ENCODE data around the gene FOSL1. TPM values are rescaled to one million over a fixed set of nuclear protein-coding genes. Genes with fewer than 3 reads are reported as not detected.
A peak's percentile ranks its signal among the peaks of the same experiment; 100 is the strongest.

FOSL1 gene
- total and polyA plus RNA-seq, 2 of the 13 experiments (the other 11 are each of a cell fraction or from before 2014, with no cell fraction given), result 4.0 to 4.1 TPM

DNA sequence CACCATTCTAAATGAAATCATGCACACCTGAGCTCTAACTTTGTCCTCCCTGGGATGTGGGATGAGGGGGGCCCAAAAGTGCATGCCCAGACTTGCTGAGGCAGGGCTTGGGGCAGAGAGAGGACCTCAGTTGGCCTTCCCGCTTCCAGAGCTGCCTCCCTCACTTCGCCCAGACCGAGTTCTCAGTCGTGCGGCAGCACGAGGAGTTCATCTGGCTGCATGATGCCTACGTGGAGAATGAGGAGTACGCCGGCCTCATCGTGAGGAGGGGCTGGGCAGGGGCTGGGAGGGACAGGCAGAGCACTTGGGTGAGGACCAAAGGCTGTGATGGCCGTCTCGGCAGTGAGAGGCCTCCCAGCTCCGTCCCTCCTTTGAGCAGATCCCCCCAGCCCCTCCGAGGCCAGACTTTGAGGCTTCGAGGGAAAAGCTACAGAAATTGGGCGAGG lies 50.4 kb downstream of the FOSL1 start (continued):
- TF ChIP-seq, protein P1, sequence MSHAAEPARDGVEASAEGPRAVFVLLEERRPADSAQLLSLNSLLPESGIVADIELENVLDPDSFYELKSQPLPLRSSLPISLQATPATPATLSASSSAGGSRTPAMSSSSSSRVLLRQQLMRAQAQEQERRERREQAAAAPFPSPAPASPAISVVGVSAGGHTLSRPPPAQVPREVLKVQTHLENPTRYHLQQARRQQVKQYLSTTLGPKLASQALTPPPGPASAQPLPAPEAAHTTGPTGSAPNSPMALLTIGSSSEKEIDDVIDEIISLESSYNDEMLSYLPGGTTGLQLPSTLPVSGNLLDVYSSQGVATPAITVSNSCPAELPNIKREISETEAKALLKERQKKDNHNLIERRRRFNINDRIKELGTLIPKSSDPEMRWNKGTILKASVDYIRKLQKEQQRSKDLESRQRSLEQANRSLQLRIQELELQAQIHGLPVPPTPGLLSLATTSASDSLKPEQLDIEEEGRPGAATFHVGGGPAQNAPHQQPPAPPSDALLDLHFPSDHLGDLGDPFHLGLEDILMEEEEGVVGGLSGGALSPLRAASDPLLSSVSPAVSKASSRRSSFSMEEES (CRISPR knock-in tag; IDR thresholded peaks at IDR 0.05), result no peak
- 0 out of 2 replicates have a peak, but pooled peaks have one; percentile 37 for TF ChIP-seq ZNF263 (CRISPR knock-in tag; IDR thresholded peaks at IDR 0.05)
- TF ChIP-seq, protein P2, sequence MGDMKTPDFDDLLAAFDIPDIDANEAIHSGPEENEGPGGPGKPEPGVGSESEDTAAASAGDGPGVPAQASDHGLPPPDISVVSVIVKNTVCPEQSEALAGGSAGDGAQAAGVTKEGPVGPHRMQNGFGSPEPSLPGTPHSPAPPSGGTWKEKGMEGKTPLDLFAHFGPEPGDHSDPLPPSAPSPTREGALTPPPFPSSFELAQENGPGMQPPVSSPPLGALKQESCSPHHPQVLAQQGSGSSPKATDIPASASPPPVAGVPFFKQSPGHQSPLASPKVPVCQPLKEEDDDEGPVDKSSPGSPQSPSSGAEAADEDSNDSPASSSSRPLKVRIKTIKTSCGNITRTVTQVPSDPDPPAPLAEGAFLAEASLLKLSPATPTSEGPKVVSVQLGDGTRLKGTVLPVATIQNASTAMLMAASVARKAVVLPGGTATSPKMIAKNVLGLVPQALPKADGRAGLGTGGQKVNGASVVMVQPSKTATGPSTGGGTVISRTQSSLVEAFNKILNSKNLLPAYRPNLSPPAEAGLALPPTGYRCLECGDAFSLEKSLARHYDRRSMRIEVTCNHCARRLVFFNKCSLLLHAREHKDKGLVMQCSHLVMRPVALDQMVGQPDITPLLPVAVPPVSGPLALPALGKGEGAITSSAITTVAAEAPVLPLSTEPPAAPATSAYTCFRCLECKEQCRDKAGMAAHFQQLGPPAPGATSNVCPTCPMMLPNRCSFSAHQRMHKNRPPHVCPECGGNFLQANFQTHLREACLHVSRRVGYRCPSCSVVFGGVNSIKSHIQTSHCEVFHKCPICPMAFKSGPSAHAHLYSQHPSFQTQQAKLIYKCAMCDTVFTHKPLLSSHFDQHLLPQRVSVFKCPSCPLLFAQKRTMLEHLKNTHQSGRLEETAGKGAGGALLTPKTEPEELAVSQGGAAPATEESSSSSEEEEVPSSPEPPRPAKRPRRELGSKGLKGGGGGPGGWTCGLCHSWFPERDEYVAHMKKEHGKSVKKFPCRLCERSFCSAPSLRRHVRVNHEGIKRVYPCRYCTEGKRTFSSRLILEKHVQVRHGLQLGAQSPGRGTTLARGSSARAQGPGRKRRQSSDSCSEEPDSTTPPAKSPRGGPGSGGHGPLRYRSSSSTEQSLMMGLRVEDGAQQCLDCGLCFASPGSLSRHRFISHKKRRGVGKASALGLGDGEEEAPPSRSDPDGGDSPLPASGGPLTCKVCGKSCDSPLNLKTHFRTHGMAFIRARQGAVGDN (CRISPR knock-in tag; IDR thresholded peaks at IDR 0.05), result peak; percentile 95
- TF ChIP-seq ZFX (CRISPR knock-in tag; IDR thresholded peaks at IDR 0.05; ENCODE audit: low read depth), result peak; percentile 54
- TF ChIP-seq SMAD3 (CRISPR knock-in tag; IDR thresholded peaks at IDR 0.05), result no peak
- TF ChIP-seq, protein P3, sequence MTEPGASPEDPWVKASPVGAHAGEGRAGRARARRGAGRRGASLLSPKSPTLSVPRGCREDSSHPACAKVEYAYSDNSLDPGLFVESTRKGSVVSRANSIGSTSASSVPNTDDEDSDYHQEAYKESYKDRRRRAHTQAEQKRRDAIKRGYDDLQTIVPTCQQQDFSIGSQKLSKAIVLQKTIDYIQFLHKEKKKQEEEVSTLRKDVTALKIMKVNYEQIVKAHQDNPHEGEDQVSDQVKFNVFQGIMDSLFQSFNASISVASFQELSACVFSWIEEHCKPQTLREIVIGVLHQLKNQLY (CRISPR knock-in tag; IDR thresholded peaks at IDR 0.05), result no peak
- TF ChIP-seq RAD51 (IDR thresholded peaks at IDR 0.05; ENCODE audit: borderline replicate concordance), result no peak
- TF ChIP-seq, protein P4, sequence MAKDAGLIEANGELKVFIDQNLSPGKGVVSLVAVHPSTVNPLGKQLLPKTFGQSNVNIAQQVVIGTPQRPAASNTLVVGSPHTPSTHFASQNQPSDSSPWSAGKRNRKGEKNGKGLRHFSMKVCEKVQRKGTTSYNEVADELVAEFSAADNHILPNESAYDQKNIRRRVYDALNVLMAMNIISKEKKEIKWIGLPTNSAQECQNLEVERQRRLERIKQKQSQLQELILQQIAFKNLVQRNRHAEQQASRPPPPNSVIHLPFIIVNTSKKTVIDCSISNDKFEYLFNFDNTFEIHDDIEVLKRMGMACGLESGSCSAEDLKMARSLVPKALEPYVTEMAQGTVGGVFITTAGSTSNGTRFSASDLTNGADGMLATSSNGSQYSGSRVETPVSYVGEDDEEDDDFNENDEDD (CRISPR knock-in tag; IDR thresholded peaks at IDR 0.05; ENCODE audit: borderline replicate concordance), result peak; percentile 43; the same call in 1 of the 2 replicates
- TF ChIP-seq HNRNPL (IDR thresholded peaks at IDR 0.05; ENCODE audit: low read depth, low read length), result peak; percentile 4; the same call in 1 of the 2 replicates
- no peak for TF ChIP-seq NCOA5 (CRISPR knock-in tag; IDR thresholded peaks at IDR 0.05)
- TF ChIP-seq IRX3 (CRISPR knock-in tag; IDR thresholded peaks at IDR 0.05; ENCODE audit: borderline replicate concordance, low read depth), result no peak
- TF ChIP-seq ESRRA (CRISPR knock-in tag; IDR thresholded peaks at IDR 0.05; ENCODE audit: low read depth), result no peak
